GM12892 (cell line): ENCODE results near the gene ZBTB38. TPM values are rescaled to one million over a fixed set of nuclear protein-coding genes. Genes with fewer than 3 reads are reported as not detected.

Source experiments
- DNase-seq: peaks from one replicate; pipeline ENCODE4 v3.0.0; 2011; ENCODE audit not compliant: insufficient read length
- FAIRE-seq: peaks from 2 replicates; lab custom pipeline; 2011; peaks lifted over from hg19 to GRCh38; lab: Jason Lieb, UNC
- POLR2A ChIP-seq: IDR thresholded peaks from 2 replicates; pipeline ENCODE4 v1.6.1; 2011; ENCODE audit warnings: low read depth, low read length, control low read depth
- POLR2AphosphoS5 ChIP-seq: IDR thresholded peaks from 2 replicates; pipeline ENCODE4 v1.6.1; 2011; ENCODE audit warnings: low read depth, low read length, control low read depth
- TAF1 ChIP-seq: IDR thresholded peaks from 2 replicates; pipeline ENCODE4 v1.6.1; 2011; ENCODE audit warnings: low read depth, mild to moderate bottlenecking, control low read depth, low read length, borderline replicate concordance
- polyA plus RNA-seq: library from polyadenylated mRNA; unstranded; fragments of >200 nt; gene quantifications from one replicate; pipeline ENCODE4 v1.2.1, GENCODE V29; 2012; ENCODE audit warnings: missing spikeins, inconsistent platforms; ENCODE audit not compliant: missing spikeins

ZBTB38 gene
- 101 TPM for polyA plus RNA-seq

DNA sequence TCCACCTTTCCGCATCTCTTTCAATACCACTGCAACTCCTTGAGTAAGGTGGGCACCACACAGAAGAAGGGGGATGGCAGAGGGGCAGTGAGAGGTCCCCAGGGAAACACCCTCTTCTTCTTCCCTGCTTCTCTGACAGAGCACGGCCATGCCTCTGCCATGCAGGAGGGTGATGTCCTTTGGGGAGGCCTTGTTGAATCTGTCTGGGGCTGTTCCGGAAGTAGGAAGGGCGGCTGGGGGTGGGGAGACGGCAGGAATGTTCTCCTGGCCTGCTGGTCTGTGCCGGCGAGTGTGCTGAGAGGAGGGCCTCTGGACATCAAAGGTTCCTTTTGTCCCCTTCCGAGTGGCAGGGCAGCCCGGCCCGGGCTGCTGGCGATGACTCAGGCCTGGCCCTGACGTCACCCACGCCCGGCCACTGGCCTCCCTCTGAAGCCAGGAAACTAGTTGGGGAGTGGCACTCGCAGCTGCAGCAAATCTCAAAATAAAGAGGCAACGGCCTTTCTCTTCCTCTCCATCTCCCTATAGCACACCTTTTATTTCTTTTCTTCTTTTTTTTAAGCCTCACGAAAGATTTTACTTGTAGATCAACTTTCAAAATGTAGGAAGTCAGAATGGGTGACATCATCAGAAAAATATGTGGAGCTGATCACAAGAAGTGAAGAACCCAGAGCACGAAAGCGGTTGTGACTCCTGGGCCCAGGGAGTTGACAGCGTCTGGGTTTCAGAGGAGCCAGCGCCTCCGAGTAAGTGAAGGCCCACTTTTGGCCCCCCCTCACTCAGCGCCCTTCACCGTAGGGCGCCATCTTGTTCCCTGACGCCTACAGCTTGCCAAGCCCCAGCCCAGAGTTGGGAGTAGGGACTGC lies at the start of gene ZBTB38:
Gene ZBTB38 (plus strand): TSS at position 443 of the 863 bp plus-strand sequence. CDS start 73,885 bp downstream, outside the sequence.
- peak; percentile 34; the same call in 1 of the 2 replicates for TF ChIP-seq POLR2A
- TF ChIP-seq TAF1: peak; percentile 46; the same call in 1 of the 2 replicates
- no peak; the same call in 1 of the 2 replicates for TF ChIP-seq POLR2AphosphoS5
- DNase-seq: peak; percentile 40
- FAIRE-seq: peak; percentile 71

DNA sequence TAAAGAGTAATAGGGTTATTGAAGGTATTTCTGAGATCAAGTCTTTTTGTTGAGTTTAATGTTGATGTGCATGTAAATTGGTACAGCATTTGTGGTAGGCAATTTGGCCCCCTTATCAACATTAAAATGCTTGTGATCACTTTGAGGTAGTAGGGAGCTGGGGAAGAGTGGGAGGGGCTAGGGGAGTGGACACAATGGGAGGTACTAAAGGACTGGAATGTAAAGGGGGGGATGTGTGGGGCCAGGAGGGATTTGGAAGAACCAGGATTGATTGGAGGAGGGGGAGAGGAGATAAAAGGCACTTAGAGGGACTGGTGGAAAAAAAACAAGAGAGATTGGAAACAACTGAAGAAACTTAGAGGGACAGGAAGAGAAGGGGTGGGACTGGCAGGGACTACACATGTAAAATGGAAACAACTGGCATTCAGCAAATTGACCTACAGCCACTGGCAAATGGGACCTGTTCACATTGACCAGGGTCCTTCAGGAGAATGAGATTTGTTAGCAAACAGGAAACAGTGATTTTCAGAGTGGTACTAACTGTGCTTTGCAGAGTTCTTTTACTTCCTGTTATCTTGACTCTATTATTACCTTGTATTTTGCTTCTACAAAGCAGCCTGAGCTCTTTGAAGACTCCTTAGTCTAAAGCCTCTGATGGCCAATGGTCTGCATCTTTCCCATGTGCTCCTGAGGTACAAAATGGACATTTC lies 47.8 kb upstream of the ZBTB38 start:
- FAIRE-seq (no peak), DNase-seq (no peak)
- no peak for TF ChIP-seq POLR2A
- no peak for TF ChIP-seq TAF1
- no peak for TF ChIP-seq POLR2AphosphoS5

DNA sequence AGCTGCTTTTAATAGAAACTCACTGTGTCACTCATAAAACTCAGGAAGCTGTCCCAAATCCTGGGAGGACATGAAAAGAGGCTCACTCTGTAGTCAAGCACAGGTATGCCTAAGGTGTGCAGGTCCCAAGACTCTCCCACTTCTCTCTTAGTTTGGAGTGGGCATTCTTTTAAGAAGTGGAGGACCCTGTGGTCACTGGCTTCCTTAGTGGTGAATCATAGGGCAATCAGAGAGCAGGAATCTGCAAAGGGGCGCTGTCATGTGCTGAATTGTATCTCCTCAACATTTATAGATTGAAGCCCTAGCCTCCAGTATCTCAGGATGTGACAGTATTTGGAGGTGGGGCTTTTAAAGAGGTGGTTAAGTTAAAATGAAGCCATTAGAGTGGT lies 47.2 kb upstream of the ZBTB38 start:
- FAIRE-seq (no peak), DNase-seq (no peak)
- TF ChIP-seq POLR2A (no peak), POLR2AphosphoS5 (no peak), TAF1 (no peak)

DNA sequence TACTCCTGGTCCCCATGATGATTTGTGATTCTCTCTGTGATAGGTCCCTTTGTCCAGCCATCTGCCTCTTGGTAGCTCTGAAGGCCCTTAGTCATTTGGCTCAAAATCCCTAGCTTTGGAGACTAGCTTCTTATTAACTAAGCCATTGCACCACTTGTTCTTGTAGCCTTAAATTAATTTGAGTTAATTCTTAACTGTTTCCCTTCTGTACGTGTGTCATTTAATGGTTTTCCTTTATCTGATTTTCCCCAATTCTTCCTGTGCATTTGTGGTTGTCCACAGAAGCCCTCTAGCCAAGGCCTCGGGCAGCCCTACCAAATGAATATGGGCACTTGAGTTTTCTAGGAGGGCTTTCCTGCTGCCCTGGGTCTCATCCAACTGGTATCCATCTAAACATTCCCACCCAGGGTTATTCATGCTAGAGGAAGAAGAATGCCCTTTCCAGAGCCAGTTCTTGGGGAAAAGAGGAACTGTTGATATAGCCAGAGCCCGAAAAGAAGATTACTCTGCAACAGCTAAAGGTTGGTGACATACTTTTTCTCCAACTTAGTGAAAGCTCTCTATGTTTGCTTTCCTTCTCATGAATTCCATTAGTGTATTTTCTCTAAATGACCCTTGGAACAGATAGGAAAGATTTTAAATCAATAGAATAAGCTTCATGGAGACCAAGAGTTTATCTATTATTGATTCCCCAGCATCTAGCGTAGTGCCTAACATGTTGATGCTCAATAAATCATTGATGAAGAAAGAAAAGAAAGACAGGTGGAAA lies 44.2 kb upstream of the ZBTB38 start:
- no peak for DNase-seq
- no peak for FAIRE-seq
- no peak for TF ChIP-seq TAF1
- no peak for TF ChIP-seq POLR2AphosphoS5
- no peak for TF ChIP-seq POLR2A

- DNase-seq (no peak), FAIRE-seq (no peak)
- TF ChIP-seq POLR2AphosphoS5 (no peak), TAF1 (no peak), POLR2A (no peak)
Observed at GRCh38 chr3:141326123-141326522, 42.2 kb upstream of the ZBTB38 start.

- TF ChIP-seq POLR2AphosphoS5: no peak
- DNase-seq (no peak), FAIRE-seq (no peak)
Observed at GRCh38 chr3:141326626-141327025, 41.7 kb upstream of the ZBTB38 start.

DNA sequence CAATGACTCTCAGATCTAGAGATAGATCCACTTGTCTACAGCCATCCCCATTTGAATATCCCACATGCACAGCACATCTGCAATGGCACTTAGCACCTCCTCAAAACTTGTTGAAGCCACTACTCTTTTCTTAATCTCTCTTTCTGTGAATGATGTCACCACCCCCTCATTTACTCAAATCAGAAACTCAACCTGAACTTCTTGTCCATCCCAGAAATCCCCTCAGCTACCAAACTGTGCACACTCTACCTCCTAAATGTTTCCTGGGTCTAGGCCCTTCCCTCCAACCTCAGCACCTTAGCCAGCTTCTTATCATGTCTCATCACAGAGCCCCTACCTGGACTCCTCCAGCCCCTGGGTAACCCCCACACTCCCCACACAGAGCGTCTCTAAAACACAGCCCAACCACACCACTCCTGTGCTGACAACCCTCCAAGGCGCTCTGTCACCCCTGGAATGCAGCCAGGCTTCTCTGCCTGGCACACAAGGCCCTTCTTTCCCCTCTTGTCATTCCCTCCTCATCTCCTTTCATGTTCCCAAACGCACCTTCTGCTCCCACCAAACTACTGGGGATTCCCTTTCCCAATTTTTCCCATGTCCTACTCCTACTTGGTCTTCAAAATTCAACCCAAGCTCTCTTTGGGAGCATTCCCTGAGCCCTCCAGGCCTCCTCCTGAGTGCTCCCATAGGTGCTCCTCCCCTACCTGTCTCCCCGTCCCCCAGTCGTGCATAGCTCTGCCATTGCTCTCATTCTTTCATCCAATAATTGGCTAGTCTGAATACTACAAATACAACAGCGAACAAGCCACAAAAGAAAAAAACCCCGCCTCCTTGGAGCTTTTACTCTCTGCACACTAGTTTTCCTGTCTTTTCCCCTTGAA lies 39.8 kb upstream of the ZBTB38 start:
- FAIRE-seq: peak; percentile 85
- TF ChIP-seq TAF1: no peak
- no peak for TF ChIP-seq POLR2A
- TF ChIP-seq POLR2AphosphoS5: no peak
- no peak for DNase-seq

DNA sequence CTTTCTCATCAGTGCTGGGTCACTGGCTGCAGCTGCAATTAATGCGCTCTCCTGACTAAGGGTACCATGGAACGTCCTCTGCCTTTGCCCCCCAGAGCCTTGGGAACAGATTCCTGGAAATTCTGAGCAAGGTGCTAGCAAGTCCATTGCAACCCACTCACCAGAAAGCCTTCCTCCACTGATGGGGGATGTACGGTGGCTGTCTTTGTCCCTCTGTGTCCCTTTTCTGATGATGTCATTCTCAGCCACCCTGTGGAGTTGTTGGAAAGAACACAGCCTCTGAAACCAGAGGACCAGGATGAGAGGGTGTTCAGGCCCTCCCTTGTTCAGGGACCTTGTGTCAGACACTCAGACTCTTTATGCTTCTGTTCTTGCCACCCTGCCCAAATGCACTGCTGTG lies 38.1 kb upstream of the ZBTB38 start:
- no peak for DNase-seq
- FAIRE-seq: no peak
- TF ChIP-seq POLR2AphosphoS5 (no peak), TAF1 (no peak), POLR2A (no peak)

GRCh38 chr3:141330718-141331376 lies 37.5 kb upstream of the ZBTB38 start:
- DNase-seq (no peak), FAIRE-seq (no peak)
- TF ChIP-seq POLR2A: no peak
- TF ChIP-seq POLR2AphosphoS5: no peak
- no peak for TF ChIP-seq TAF1

GRCh38 chr3:141331377-141332318 lies 36.7 kb upstream of the ZBTB38 start:
- DNase-seq: no peak
- no peak for FAIRE-seq
- TF ChIP-seq TAF1: no peak
- TF ChIP-seq POLR2A: no peak
- no peak for TF ChIP-seq POLR2AphosphoS5
